ENCODE data around the gene ZNF485. TPM values are rescaled to one million over a fixed set of nuclear protein-coding genes. Genes with fewer than 3 reads are reported as not detected.

Gene ZNF485
- total RNA-seq, 2 experiments from 2014 or later: 7.4 to 9.6 TPM

Other genes starting within 250 kb of the ZNF485 start
- gene FXYD4, start 234.8 kb upstream of the ZNF485 start, total RNA-seq: not detected
- gene HNRNPF, start 197.3 kb upstream of the ZNF485 start, total RNA-seq: 100 to 1,000 TPM; 530 to 544 TPM
- gene ZNF487, start 169.3 kb upstream of the ZNF485 start, total RNA-seq: 1 to 10 TPM; 2.4 to 2.9 TPM
- 1 to 10 TPM; 1.5 to 1.7 TPM for gene ZNF239, start 31.8 kb upstream of the ZNF485 start, total RNA-seq
- gene ZNF32, start 42.4 kb downstream of the ZNF485 start, total RNA-seq: 10 to 100 TPM; 12.2 to 13.9 TPM